K562 (cell line): Measurements from ENCODE around the gene EPHA7. TPM values are rescaled to one million over a fixed set of nuclear protein-coding genes. Genes with fewer than 3 reads are reported as not detected.

Experiments used
- ATAC-seq: fragments of 200-7000 bp; cut with Tn5 transposase; 3 replicates; pipeline ENCODE4 v1.9.1; 2020; ENCODE audit warnings: moderate library complexity
- BruUV-seq: library from RNA; stranded (reverse); fragments of 400-500 nt; replicated peaks from 2 replicates; lab custom pipeline; 2021; lab: Mats Ljungman, UMichigan
- CTCF ChIA-PET: fragments of 300-600 bp; formaldehyde crosslinking; extraction: SDS; loops from one replicate; lab custom pipeline; 2021; ENCODE audit warnings: low intra/inter-chr PET ratio; lab: Yijun Ruan, JAX
- POLR2A ChIA-PET: fragments of 300-600, 350-650 bp; sonication (Branson Sonifier 250); formaldehyde crosslinking; extraction: SDS; loops from one replicate; lab custom pipeline; 2021; ENCODE audit warnings: antibody characterized with exemption, inconsistent platforms; lab: Yijun Ruan, JAX
- DNase-seq, 4 experiments: peaks; one replicate each; pipeline versions ENCODE4 v3.0.0 to v3.0.0-alpha.2; 2011 to 2018; ENCODE audit warnings: low spot score in 3 of 4, mixed read lengths in 3 of 4; ENCODE audit errors: extremely low read depth in 1 of 4
- FAIRE-seq: peaks from 2 replicates; lab custom pipeline; 2011; peaks lifted over from hg19 to GRCh38; lab: Jason Lieb, UNC
- H2AFZ ChIP-seq: 2 replicates; pipeline ENCODE4 v1.6.0; 2011; ENCODE audit warnings: low read depth, low read length, control low read depth, inconsistent platforms
- H3K27ac ChIP-seq: fragments of 200-600 bp; 3 replicates; pipeline ENCODE4 v1.8.0; 2011; ENCODE audit warnings: low read depth, mild to moderate bottlenecking, control low read depth, inconsistent platforms, low read length, moderate library complexity, mixed read lengths; ENCODE audit errors: extremely low read depth
- H3K27me3 ChIP-seq, 2 experiments: fragments of 300-600 bp in 1 of 2; 2 replicates in 1 of 2; 3 replicates in 1 of 2; pipeline versions ENCODE4 v1.6.0 to v1.8.0; 2011; ENCODE audit warnings: inconsistent platforms in 2 of 2, low read length in 2 of 2, mild to moderate bottlenecking in 1 of 2, mixed read lengths in 1 of 2, moderate library complexity in 1 of 2; ENCODE audit not compliant: control insufficient read depth in 2 of 2, insufficient read depth in 2 of 2
- H3K36me3 ChIP-seq: fragments of 300-600 bp; 3 replicates; pipeline ENCODE4 v1.8.0; 2011; ENCODE audit warnings: mild to moderate bottlenecking, low read length, inconsistent platforms; ENCODE audit not compliant: control insufficient read depth, insufficient read depth
- H3K4me1 ChIP-seq, 2 experiments: fragments of 200-600 bp in 1 of 2; replicated peaks in 1 of 2; 2 replicates in 1 of 2; 3 replicates in 1 of 2; pipeline versions ENCODE4 v1.5.1 to v1.8.0; 2011; ENCODE audit warnings: inconsistent platforms in 2 of 2, low read length in 2 of 2, mild to moderate bottlenecking in 1 of 2, mixed read lengths in 1 of 2, moderate library complexity in 1 of 2; ENCODE audit not compliant: control insufficient read depth in 2 of 2, insufficient read depth in 2 of 2
- H3K4me2 ChIP-seq: 2 replicates; pipeline ENCODE4 v1.6.1; 2011; ENCODE audit warnings: low read length, control low read depth, inconsistent platforms, mixed read lengths; ENCODE audit not compliant: insufficient read depth
- H3K4me3 ChIP-seq: fragments of 200-600 bp; sonication (generic), shearing (Covaris generic); 2 replicates; pipeline ENCODE4 v1.5.1; 2016; ENCODE audit warnings: control low read depth, inconsistent platforms
- H3K79me2 ChIP-seq: fragments of 200-600 bp; 3 replicates; pipeline ENCODE4 v1.8.0; 2011; ENCODE audit warnings: low read length, inconsistent platforms; ENCODE audit not compliant: control insufficient read depth, insufficient read depth
- H3K9ac ChIP-seq, 2 experiments: 2 replicates each; pipeline versions ENCODE4 v1.6.0 to v1.6.1; 2011; ENCODE audit warnings: low read depth in 2 of 2, low read length in 2 of 2, control low read depth in 1 of 2, inconsistent platforms in 1 of 2, mild to moderate bottlenecking in 1 of 2, mixed read lengths in 1 of 2; ENCODE audit not compliant: insufficient read depth in 1 of 2
- H3K9me1 ChIP-seq: one replicate; pipeline ENCODE4 v1.6.0; 2011; ENCODE audit warnings: inconsistent platforms, mild to moderate bottlenecking, low read length, moderate library complexity; ENCODE audit not compliant: control insufficient read depth, insufficient read depth
- H3K9me3 ChIP-seq: replicated peaks from 2 replicates; pipeline ENCODE4 v1.5.1; 2011; ENCODE audit warnings: low read depth, low read length, inconsistent platforms; ENCODE audit not compliant: control insufficient read depth, insufficient read depth
- H4K20me1 ChIP-seq: replicated peaks from 2 replicates; pipeline ENCODE4 v1.6.1; 2011; ENCODE audit warnings: low read length, inconsistent platforms, mixed read lengths; ENCODE audit not compliant: control insufficient read depth, insufficient read depth
- C11orf30 ChIP-seq: fragments of 450-650 bp; IDR thresholded peaks from 2 replicates; pipeline ENCODE4 v1.6.1; 2016; ENCODE audit warnings: low read depth, mild to moderate bottlenecking
- COPS2 ChIP-seq: fragments of 450-650 bp; conservative IDR thresholded peaks from 2 replicates; pipeline ENCODE4 v1.6.1; 2016; ENCODE audit warnings: mild to moderate bottlenecking, moderate library complexity
- ELF4 ChIP-seq: fragments of 450-650 bp; formaldehyde crosslinking; IDR thresholded peaks from 2 replicates; pipeline ENCODE4 v1.4.0; 2022; ENCODE audit warnings: missing genetic modification characterization
- FIP1L1 ChIP-seq: fragments of 200-400 bp; formaldehyde crosslinking; IDR thresholded peaks from 2 replicates; pipeline ENCODE4 v1.6.1; 2018; ENCODE audit warnings: mild to moderate bottlenecking, low read depth, low read length; ENCODE audit not compliant: poor library complexity, severe bottlenecking
- MBD1 ChIP-seq: fragments of 250-450 bp; sonication (Bioruptor Pico); IDR thresholded peaks from 2 replicates; pipeline ENCODE4 v1.8.0; 2022; ENCODE audit warnings: inconsistent platforms
- U2AF2 ChIP-seq: fragments of 200-400 bp; formaldehyde crosslinking; optimal IDR thresholded peaks from 2 replicates; pipeline ENCODE3; 2017; ENCODE audit warnings: low read depth, mild to moderate bottlenecking, low read length
- ZNF133 ChIP-seq: fragments of 250-450 bp; sonication (Bioruptor Pico); IDR thresholded peaks from 2 replicates; pipeline ENCODE4 v1.4.0; 2020; ENCODE audit warnings: mild to moderate bottlenecking
- WGBS: fragments of 100-300 bp; shearing (Covaris generic); methylation state at CpG from one replicate; pipeline ENCODE4 v1.1.6; 2016; ENCODE audit warnings: low coverage, mixed read lengths; ENCODE audit not compliant: insufficient coverage; ENCODE audit errors: missing lambda C conversion rate; 5-methylcytosine and 5-hydroxymethylcytosine counted together
- in situ Hi-C: fragments of 300-500 bp; cut with MboI; formaldehyde crosslinking; loops from 4 replicates; pipeline ENCODE4 v1.15.0; 2018; ENCODE audit warnings: inconsistent platforms, mixed read lengths
- intact Hi-C: fragments of 100-400 bp; cut with micrococcal nuclease; formaldehyde crosslinking; loops from 2 replicates; pipeline ENCODE4 v1.14.2; 2022
- polyA plus RNA-seq, 8 experiments: library from polyadenylated mRNA; depleted of rRNA in 4 of 8; stranded (reverse) in 5 of 8; unstranded in 3 of 8; fragments of >200 nt; fragmentation: Nextera tagmentation in 2 of 8; fragmentation: Illumina TruSeq in 1 of 8; extraction: Ambion mirVana in 2 of 8; extraction: Trizol in 1 of 8; gene quantifications; 2 replicates each; pipeline versions ENCODE4 v1.2.1 to v1.2.3, GENCODE V29; 2011 to 2014; ENCODE audit warnings: inconsistent platforms in 1 of 8, missing spikeins in 1 of 8
- total RNA-seq, 7 experiments: library from RNA; depleted of rRNA in 6 of 7; stranded (reverse); fragments of >200 nt in 6 of 7; fragmentation: Illumina TruSeq in 2 of 7; extraction: Trizol in 2 of 7; gene quantifications; 2 replicates each; pipeline versions ENCODE4 v1.2.1 to v1.2.3, GENCODE V29; 2011 to 2021; ENCODE audit warnings: low replicate concordance in 1 of 7

The EPHA7 gene
- total and polyA plus RNA-seq, 9 of the 15 experiments (the other 6 are each of a cell fraction or from before 2014, with no cell fraction given) = not detected

GRCh38 chr6:93196406-93196970, 222.9 kb downstream of the EPHA7 start:
- Histone ChIP-seq H3K9me1 (no peaks in the 10 kb centered on the region), H3K36me3 (no peaks in the 10 kb centered on the region), H3K9ac (no peak overlapping the region)
- CTCF ChIA-PET = no interaction called here
- intact Hi-C loops = no loop called here
- no TSS peak for BruUV-seq
- no peak for TF ChIP-seq C11orf30
- TF ChIP-seq, all 486 proteins: peak for 0
- no peak overlapping the region for H3K4me3 ChIP-seq
- H3K27ac ChIP-seq = no peak overlapping the region
- H3K79me2 ChIP-seq = no peaks in the 10 kb centered on the region
- H4K20me1 ChIP-seq = no peaks in the 10 kb centered on the region
- H3K27me3 ChIP-seq = no peaks in the 10 kb centered on the region
- WGBS = 0% methylated on average over 1 of the region's 1 CpG
- in situ Hi-C loops = no loop called here
- no peak overlapping the region for H2AFZ ChIP-seq
- H3K4me1 ChIP-seq = no peaks in the 10 kb centered on the region
- ATAC-seq = no peak
- no peak overlapping the region for H3K4me2 ChIP-seq
- no peaks in the 10 kb centered on the region for H3K9me3 ChIP-seq
- POLR2A ChIA-PET = no interaction called here
- FAIRE-seq = no peak
- DNase-seq = no peak

- in situ Hi-C loops (no loop called here), intact Hi-C loops (no loop called here)
- FAIRE-seq (no peak), DNase-seq (no peak), ATAC-seq (no peak)
- Histone ChIP-seq H3K9me1 (no peaks in the 10 kb centered on the region), H3K4me3 (no peak overlapping the region), H3K9ac (no peak overlapping the region), H3K27ac (no peak overlapping the region), H3K27me3 (no peaks in the 10 kb centered on the region), H3K4me1 (no peaks in the 10 kb centered on the region), H3K9me3 (no peaks in the 10 kb centered on the region), H3K79me2 (no peaks in the 10 kb centered on the region), H2AFZ (no peak overlapping the region), H4K20me1 (no peaks in the 10 kb centered on the region), H3K36me3 (no peaks in the 10 kb centered on the region), H3K4me2 (no peak overlapping the region)
- CTCF ChIA-PET = no interaction called here
- no TSS peak for BruUV-seq
- POLR2A ChIA-PET = no interaction called here
- TF ChIP-seq FIP1L1 (no peak), MBD1 (CRISPR knock-in tag) (no peak), ELF4 (CRISPR knock-in tag) (no peak), ZNF133 (CRISPR knock-in tag) (no peak), COPS2 (no peak), U2AF2 (no peak)
These were observed 224.9 kb downstream of the EPHA7 start for GRCh38 chr6:93194480-93194879.
